Kidney (tissue), 14 donors: ENCODE data around the gene ERI2. TPM values are rescaled to one million over a fixed set of nuclear protein-coding genes. Genes with fewer than 3 reads are reported as not detected.

Experiments
- DNase-seq, 5 donors: peaks; one replicate each; pipeline ENCODE4 v3.0.0-alpha.2; 2013 to 2020
- FAIRE-seq: peaks from 2 replicates; lab custom pipeline; 2012; peaks lifted over from hg19 to GRCh38; lab: Jason Lieb, UNC
- H3K27ac ChIP-seq, 2 donors: one replicate each; pipeline ENCODE4 v1.7.0; 2013; ENCODE audit warnings: low read depth in 2 of 2, low read length in 2 of 2, inconsistent platforms in 1 of 2
- H3K27me3 ChIP-seq: one replicate; pipeline ENCODE4 v1.7.1; 2013; ENCODE audit warnings: low read length, inconsistent platforms; ENCODE audit not compliant: control insufficient read depth, insufficient read depth
- H3K36me3 ChIP-seq, 3 donors: one replicate each; pipeline versions ENCODE4 v1.7.0 to v1.7.1; 2013; ENCODE audit warnings: low read length in 3 of 3, control low read depth in 1 of 3, inconsistent platforms in 1 of 3; ENCODE audit not compliant: insufficient read depth in 3 of 3, control insufficient read depth in 2 of 3
- H3K4me1 ChIP-seq, 3 donors: one replicate each; pipeline versions ENCODE4 v1.7.0 to v1.7.1; 2013; ENCODE audit warnings: low read length in 3 of 3, inconsistent platforms in 1 of 3, low read depth in 1 of 3; ENCODE audit not compliant: control insufficient read depth in 2 of 3, insufficient read depth in 2 of 3
- H3K4me3 ChIP-seq, 3 donors: one replicate each; pipeline versions ENCODE4 v1.7.0 to v1.8.1; 2013; ENCODE audit warnings: low read length in 3 of 3, control low read depth in 1 of 3, inconsistent platforms in 1 of 3
- H3K9ac ChIP-seq, 3 donors: one replicate each; pipeline versions ENCODE4 v1.7.0 to v1.7.1; 2013; ENCODE audit warnings: low read length in 3 of 3, control low read depth in 1 of 3, inconsistent platforms in 1 of 3
- H3K9me3 ChIP-seq, 3 donors: one replicate each; pipeline versions ENCODE4 v1.7.0 to v1.7.1; 2013; ENCODE audit warnings: low read length in 3 of 3, control low read depth in 1 of 3, inconsistent platforms in 1 of 3; ENCODE audit not compliant: control insufficient read depth in 2 of 3, insufficient read depth in 1 of 3
- CTCF ChIP-seq: IDR thresholded peaks from 3 replicates; pipeline ENCODE4 v1.5.1; 2012; ENCODE audit warnings: mild to moderate bottlenecking, moderate library complexity, borderline replicate concordance; ENCODE audit not compliant: insufficient read depth; ENCODE audit errors: extremely low read depth
- intact Hi-C: fragments of 100-400 bp; cut with DNase I; formaldehyde crosslinking; loops from one replicate; pipeline ENCODE4 v1.11.1; 2022
- polyA plus RNA-seq: library from polyadenylated mRNA; stranded (reverse); fragments of 350-450 nt; fragmentation: Illumina TruSeq; extraction: RNeasy Lipid Tissue Mini Kit (QIAGEN cat#74804); gene quantifications from one replicate; pipeline ENCODE4 v1.2.3, GENCODE V29; 2014; ENCODE audit warnings: low read depth, low replicate concordance; ENCODE audit not compliant: insufficient read depth
- total RNA-seq: library from RNA; stranded (reverse); fragmentation: NEBNext Ultra II Directional; extraction: Animal tissue kit (Norgen Biotek cat#: 25700); gene quantifications from one replicate; pipeline ENCODE4 v1.2.1, GENCODE V29; 2021
- donor health status: control.
- donor health status: control.
- donor health status: control.
- donor health status: control.
- donor health status: control.
- donor health status: DM: yes; HTN: yes; CAD: no.
- donor health status: Normal renal cell carcinoma (clear cell type).

Gene ERI2
- total and polyA plus RNA-seq, 2 donors from 2014 or later = 7.1 to 14.3 TPM

- intact Hi-C loops = no loop called here
- H3K27ac ChIP-seq = no peak overlapping the region
- H3K9me3 ChIP-seq = no peaks in the 10 kb centered on the region
- no peaks in the 10 kb centered on the region for H3K4me1 ChIP-seq
- H3K4me3 ChIP-seq = no peak overlapping the region
- H3K27me3 ChIP-seq = no peaks in the 10 kb centered on the region
- H3K9ac ChIP-seq = no peak overlapping the region
- FAIRE-seq (no peak), DNase-seq (no peak)
- TF ChIP-seq CTCF = no peak
- peaks cover 0 to 6% (median 5%) of the 10 kb centered on the region in 3 donors for H3K36me3 ChIP-seq
Observed at GRCh38 chr16:20791923-20792612, 14.2 kb downstream of the ERI2 start.

- FAIRE-seq (no peak), DNase-seq (no peak)
- no peaks in the 10 kb centered on the region for H3K4me1 ChIP-seq
- H3K36me3 ChIP-seq = peaks cover 0 to 5% (median 0%) of the 10 kb centered on the region in 3 donors
- no peak overlapping the region for H3K27ac ChIP-seq
- TF ChIP-seq CTCF = no peak
- no peaks in the 10 kb centered on the region for H3K27me3 ChIP-seq
- intact Hi-C loops = no loop called here
- H3K4me3 ChIP-seq = no peak overlapping the region
- H3K9ac ChIP-seq = no peak overlapping the region
- H3K9me3 ChIP-seq = no peaks in the 10 kb centered on the region
Observed at GRCh38 chr16:20789130-20789529, 17.1 kb downstream of the ERI2 start.

- intact Hi-C loops = no loop called here
- Histone ChIP-seq H3K27me3 (no peaks in the 10 kb centered on the region), H3K36me3 (peaks cover 0 to 13% (median 2%) of the 10 kb centered on the region in 3 donors), H3K27ac (no peak overlapping the region), H3K9ac (no peak overlapping the region), H3K4me3 (no peak overlapping the region), H3K9me3 (no peaks in the 10 kb centered on the region), H3K4me1 (no peaks in the 10 kb centered on the region)
- no peak for TF ChIP-seq CTCF
- FAIRE-seq (no peak), DNase-seq (no peak)
Observed at GRCh38 chr16:20784204-20784603, 22.1 kb downstream of the ERI2 start.
